Ishikawa (cell line): ENCODE measurements around the gene TSPAN11.

Experiments
- CEBPB ChIP-seq: IDR thresholded peaks from 2 replicates; pipeline ENCODE4 v1.6.1; 2012
- CREB1 ChIP-seq: IDR thresholded peaks from 2 replicates; pipeline ENCODE4 v1.6.1; 2012; ENCODE audit warnings: low read depth
- EGR1 ChIP-seq: IDR thresholded peaks from 2 replicates; pipeline ENCODE4 v1.6.1; 2012
- EP300 ChIP-seq: IDR thresholded peaks from 2 replicates; pipeline ENCODE4 v1.6.1; 2012; ENCODE audit warnings: borderline replicate concordance
- FOXM1 ChIP-seq: IDR thresholded peaks from 2 replicates; pipeline ENCODE4 v1.6.1; 2012; ENCODE audit warnings: low read depth, borderline replicate concordance
- NFIC ChIP-seq: IDR thresholded peaks from 2 replicates; pipeline ENCODE4 v1.6.1; 2012
- RAD21 ChIP-seq: IDR thresholded peaks from 2 replicates; pipeline ENCODE4 v1.6.1; 2012; ENCODE audit warnings: low read depth
- REST ChIP-seq: IDR thresholded peaks from 2 replicates; pipeline ENCODE4 v1.6.1; 2012; ENCODE audit warnings: low read depth, mild to moderate bottlenecking
- TAF1 ChIP-seq: IDR thresholded peaks from 2 replicates; pipeline ENCODE4 v1.6.1; 2012; ENCODE audit warnings: low read depth, mild to moderate bottlenecking
- TCF12 ChIP-seq: IDR thresholded peaks from 2 replicates; pipeline ENCODE4 v1.6.1; 2012; ENCODE audit warnings: low read depth
- TEAD4 ChIP-seq: IDR thresholded peaks from 2 replicates; pipeline ENCODE4 v1.6.1; 2012
- USF1 ChIP-seq: IDR thresholded peaks from 2 replicates; pipeline ENCODE4 v1.6.1; 2012
- YY1 ChIP-seq: IDR thresholded peaks from 2 replicates; pipeline ENCODE4 v1.6.1; 2012; ENCODE audit warnings: low read depth
- ZBTB7A ChIP-seq: IDR thresholded peaks from 2 replicates; pipeline ENCODE4 v1.6.1; 2012; ENCODE audit warnings: low read depth
- TF ChIP-seq, protein P1 (sequence below): IDR thresholded peaks from 2 replicates; pipeline ENCODE4 v1.6.1; 2012

TSPAN11 gene

GRCh38 chr12:30972035-30972434 is 45.5 kb downstream of the TSPAN11 start:
- no peak for TF ChIP-seq CEBPB
- no peak for TF ChIP-seq TCF12
- no peak for TF ChIP-seq YY1
- TF ChIP-seq, protein P1, sequence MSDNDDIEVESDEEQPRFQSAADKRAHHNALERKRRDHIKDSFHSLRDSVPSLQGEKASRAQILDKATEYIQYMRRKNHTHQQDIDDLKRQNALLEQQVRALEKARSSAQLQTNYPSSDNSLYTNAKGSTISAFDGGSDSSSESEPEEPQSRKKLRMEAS = no peak
- TF ChIP-seq NFIC = no peak
- no peak for TF ChIP-seq ZBTB7A
- no peak for TF ChIP-seq TAF1
- TF ChIP-seq RAD21 = no peak

DNA sequence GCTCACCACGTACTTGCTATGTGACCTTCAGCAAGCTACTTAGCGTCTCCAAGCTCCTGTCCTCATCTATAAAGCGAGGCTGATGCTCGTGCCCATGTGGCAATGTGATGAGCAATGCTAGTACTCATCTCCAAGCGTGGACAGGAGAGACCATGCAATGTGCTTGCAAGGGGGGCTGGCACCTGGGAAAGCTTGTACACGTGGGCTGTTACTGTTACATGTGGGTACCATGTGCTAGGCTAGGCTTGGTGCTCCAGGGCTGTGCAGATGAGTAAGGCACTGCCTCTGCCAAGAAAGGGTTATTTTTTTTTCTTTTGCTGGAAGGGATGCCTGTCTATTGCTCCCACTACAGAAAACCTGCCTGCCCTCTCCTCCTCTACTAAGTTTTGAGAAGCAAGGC is 46.6 kb downstream of the TSPAN11 start:
- TF ChIP-seq TCF12 (no peak), CEBPB (no peak), TAF1 (no peak)

DNA sequence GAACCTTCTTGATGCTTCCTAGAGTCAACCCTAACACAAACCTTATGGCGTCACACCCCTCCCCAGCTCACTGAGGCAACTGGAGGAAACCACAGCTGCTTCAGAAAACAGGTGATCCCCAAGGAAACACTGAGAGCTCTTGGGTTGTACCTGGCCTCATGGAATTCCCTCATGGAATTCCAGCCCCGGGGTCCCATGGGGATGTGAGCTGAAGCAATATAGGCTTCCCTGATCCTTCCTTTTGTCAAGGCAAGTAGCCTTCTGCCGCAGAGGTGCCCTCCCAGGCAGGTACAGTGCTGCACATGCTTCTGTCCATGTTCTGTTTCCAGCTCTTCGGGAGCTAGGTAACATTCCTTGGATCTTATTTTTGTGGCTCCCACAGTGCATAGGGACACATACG is 47.3 kb downstream of the TSPAN11 start:
- TF ChIP-seq RAD21 = no peak
- TF ChIP-seq TEAD4 = no peak
- TF ChIP-seq USF1 = no peak
- TF ChIP-seq, protein P1 = no peak
- no peak for TF ChIP-seq EGR1
- no peak for TF ChIP-seq CEBPB
- no peak for TF ChIP-seq NFIC
- no peak for TF ChIP-seq TCF12
- TF ChIP-seq ZBTB7A = no peak
- TF ChIP-seq EP300 = no peak
- no peak for TF ChIP-seq FOXM1
- TF ChIP-seq YY1 = no peak
- TF ChIP-seq CREB1 = no peak
- TF ChIP-seq REST = no peak
- no peak for TF ChIP-seq TAF1

GRCh38 chr12:30974746-30975500 is 48.4 kb downstream of the TSPAN11 start:
- TF ChIP-seq, protein P1 = no peak
- TF ChIP-seq REST (no peak), CEBPB (no peak), NFIC (no peak), YY1 (no peak), EP300 (no peak), CREB1 (no peak), TEAD4 (no peak), ZBTB7A (no peak), FOXM1 (no peak), EGR1 (no peak), TAF1 (no peak)

- TF ChIP-seq TCF12 (no peak), EGR1 (no peak), REST (no peak), FOXM1 (no peak), TEAD4 (no peak), NFIC (no peak), USF1 (no peak)
- TF ChIP-seq, protein P1 = no peak
Measured at GRCh38 chr12:30975581-30975980, 49.0 kb downstream of the TSPAN11 start.
